Subcutaneous abdominal adipose tissue (tissue), 5 donors: Measurements from ENCODE around the gene DNASE1L1.

Experiments
- H3K27ac ChIP-seq: one replicate; pipeline ENCODE4 v1.7.0; 2013; ENCODE audit warnings: low read depth, mild to moderate bottlenecking, inconsistent platforms, low read length, moderate library complexity
- H3K27me3 ChIP-seq, 5 donors: one replicate each; pipeline ENCODE4 v1.7.0; 2013; ENCODE audit warnings: low read length in 5 of 5, inconsistent platforms in 1 of 5; ENCODE audit not compliant: control insufficient read depth in 5 of 5, insufficient read depth in 4 of 5
- H3K36me3 ChIP-seq, 5 donors: one replicate each; pipeline ENCODE4 v1.7.0; 2013; ENCODE audit warnings: low read length in 5 of 5; ENCODE audit not compliant: control insufficient read depth in 5 of 5, insufficient read depth in 5 of 5
- H3K4me1 ChIP-seq, 5 donors: one replicate each; pipeline ENCODE4 v1.7.0; 2013; ENCODE audit warnings: low read length in 5 of 5, mild to moderate bottlenecking in 3 of 5, moderate library complexity in 1 of 5; ENCODE audit not compliant: control insufficient read depth in 5 of 5, insufficient read depth in 5 of 5
- H3K4me3 ChIP-seq, 5 donors: one replicate each; pipeline ENCODE4 v1.7.0; 2013; ENCODE audit warnings: low read length in 5 of 5, low read depth in 1 of 5
- H3K9ac ChIP-seq, 5 donors: one replicate each; pipeline ENCODE4 v1.7.0; 2013; ENCODE audit warnings: low read length in 5 of 5, mild to moderate bottlenecking in 4 of 5, moderate library complexity in 3 of 5
- H3K9me3 ChIP-seq, 5 donors: one replicate each; pipeline ENCODE4 v1.7.0; 2013; ENCODE audit warnings: low read length in 5 of 5; ENCODE audit not compliant: control insufficient read depth in 5 of 5
- donor health status: healthy.
- donor health status: healthy.
- donor health status: healthy.
- donor health status: healthy.
- donor health status: healthy.

The DNASE1L1 gene

GRCh38 chrX:154362085-154362742 lies 46.8 kb downstream of the DNASE1L1 start:
- Histone ChIP-seq H3K9ac (no peak overlapping the region), H3K36me3 (peaks cover 0 to 94% (median 91%) of the 10 kb centered on the region in 5 donors), H3K4me3 (no peak overlapping the region), H3K4me1 (peaks cover 0 to 16% (median 10%) of the 10 kb centered on the region in 5 donors), H3K9me3 (peaks cover 0 to 12% (median 0%) of the 10 kb centered on the region in 5 donors), H3K27ac (no peak overlapping the region), H3K27me3 (peaks cover 0 to 18% (median 3%) of the 10 kb centered on the region in 5 donors)

GRCh38 chrX:154360155-154360713 lies 48.8 kb downstream of the DNASE1L1 start:
- H3K9me3 ChIP-seq = peaks cover 0 to 12% (median 0%) of the 10 kb centered on the region in 5 donors
- H3K36me3 ChIP-seq = peaks cover 0 to 95% (median 90%) of the 10 kb centered on the region in 5 donors
- no peak overlapping the region for H3K9ac ChIP-seq
- H3K27ac ChIP-seq = no peak overlapping the region
- peaks cover 0 to 18% (median 3%) of the 10 kb centered on the region in 5 donors for H3K27me3 ChIP-seq
- no peaks in the 10 kb centered on the region for H3K4me1 ChIP-seq
- no peak overlapping the region for H3K4me3 ChIP-seq

- no peak overlapping the region for H3K9ac ChIP-seq
- H3K27ac ChIP-seq = no peak overlapping the region
- H3K4me1 ChIP-seq = no peaks in the 10 kb centered on the region
- H3K9me3 ChIP-seq = peaks cover 0 to 12% (median 0%) of the 10 kb centered on the region in 5 donors
- H3K27me3 ChIP-seq = peaks cover 0 to 18% (median 3%) of the 10 kb centered on the region in 5 donors
- no peak overlapping the region for H3K4me3 ChIP-seq
- peaks cover 0 to 95% (median 90%) of the 10 kb centered on the region in 5 donors for H3K36me3 ChIP-seq
Measured at GRCh38 chrX:154359362-154360154, 49.5 kb downstream of the DNASE1L1 start.

GRCh38 chrX:154358829-154359228 lies 50.2 kb downstream of the DNASE1L1 start:
- Histone ChIP-seq H3K9me3 (peaks cover 0 to 10% (median 0%) of the 10 kb centered on the region in 5 donors), H3K27ac (no peak overlapping the region), H3K9ac (no peak overlapping the region), H3K4me3 (no peak overlapping the region), H3K4me1 (no peaks in the 10 kb centered on the region), H3K27me3 (peaks cover 0 to 16% (median 3%) of the 10 kb centered on the region in 5 donors), H3K36me3 (peaks cover 0 to 95% (median 90%) of the 10 kb centered on the region in 5 donors)

GRCh38 chrX:154358011-154358410 lies 51.0 kb downstream of the DNASE1L1 start:
- no peak overlapping the region for H3K9ac ChIP-seq
- H3K36me3 ChIP-seq = peaks cover 0 to 97% (median 96%) of the 10 kb centered on the region in 5 donors
- H3K9me3 ChIP-seq = peaks cover 0 to 8% (median 0%) of the 10 kb centered on the region in 5 donors
- H3K27ac ChIP-seq = no peak overlapping the region
- H3K4me3 ChIP-seq = no peak overlapping the region
- peaks cover 0 to 16% (median 8%) of the 10 kb centered on the region in 5 donors for H3K27me3 ChIP-seq
- H3K4me1 ChIP-seq = no peaks in the 10 kb centered on the region

- Histone ChIP-seq H3K4me3 (no peak overlapping the region), H3K9ac (no peak overlapping the region), H3K4me1 (no peaks in the 10 kb centered on the region), H3K9me3 (peaks cover 0 to 8% (median 0%) of the 10 kb centered on the region in 5 donors), H3K36me3 (peaks cover 0 to 97% (median 96%) of the 10 kb centered on the region in 5 donors), H3K27ac (no peak overlapping the region), H3K27me3 (peaks cover 0 to 16% (median 7%) of the 10 kb centered on the region in 5 donors)
Measured at GRCh38 chrX:154357205-154357604, 51.8 kb downstream of the DNASE1L1 start.

- no peak overlapping the region for H3K27ac ChIP-seq
- peaks cover 0 to 13% (median 5%) of the 10 kb centered on the region in 5 donors for H3K27me3 ChIP-seq
- no peak overlapping the region for H3K4me3 ChIP-seq
- H3K9ac ChIP-seq = no peak overlapping the region
- H3K9me3 ChIP-seq = peaks cover 0 to 8% (median 0%) of the 10 kb centered on the region in 5 donors
- no peaks in the 10 kb centered on the region for H3K4me1 ChIP-seq
- peaks cover 0 to 97% (median 96%) of the 10 kb centered on the region in 5 donors for H3K36me3 ChIP-seq
Measured at GRCh38 chrX:154356596-154356995, 52.5 kb downstream of the DNASE1L1 start.

GRCh38 chrX:154355776-154356140 lies 53.3 kb downstream of the DNASE1L1 start:
- no peak overlapping the region for H3K9ac ChIP-seq

GRCh38 chrX:154355094-154355775 lies 53.8 kb downstream of the DNASE1L1 start:
- peaks cover 0 to 100% (median 99%) of the 10 kb centered on the region in 5 donors for H3K36me3 ChIP-seq
- H3K4me3 ChIP-seq = no peak overlapping the region
- peaks cover 0 to 9% (median 5%) of the 10 kb centered on the region in 5 donors for H3K27me3 ChIP-seq
- H3K4me1 ChIP-seq = no peaks in the 10 kb centered on the region
- H3K27ac ChIP-seq = no peak overlapping the region
- no peak overlapping the region for H3K9ac ChIP-seq
- H3K9me3 ChIP-seq = peaks cover 0 to 8% (median 0%) of the 10 kb centered on the region in 5 donors

More at GRCh38 chrX:154355776-154356140, 53.3 kb downstream of the DNASE1L1 start:
- Histone ChIP-seq H3K36me3 (peaks cover 0 to 100% (median 98%) of the 10 kb centered on the region in 5 donors), H3K27me3 (peaks cover 0 to 9% (median 5%) of the 10 kb centered on the region in 5 donors), H3K4me3 (no peak overlapping the region), H3K27ac (no peak overlapping the region), H3K9me3 (peaks cover 0 to 8% (median 0%) of the 10 kb centered on the region in 5 donors), H3K4me1 (no peaks in the 10 kb centered on the region)
